ENCODE data around the gene SLAMF6.

Gene SLAMF6

DNA sequence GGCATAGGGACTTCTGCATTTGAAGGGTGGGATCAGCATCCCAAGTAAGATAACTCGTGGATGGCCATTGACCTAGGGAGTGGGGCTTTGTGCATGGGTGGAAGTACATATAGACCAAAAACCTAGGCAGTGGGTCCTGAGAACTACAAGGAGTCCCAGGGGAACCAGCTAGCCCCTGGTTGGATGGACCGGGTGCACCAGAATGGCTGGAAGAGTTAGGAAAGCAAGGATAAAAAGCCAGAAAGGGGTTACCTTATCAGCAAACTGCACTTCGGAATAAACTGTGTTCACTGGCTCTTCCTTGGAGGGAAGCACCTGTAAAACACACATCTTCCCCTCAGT lies 26.6 kb upstream of the SLAMF6 start:
- DNase-seq (ENCODE audit: low read depth), result no peak
- H3K4me3 ChIP-seq (ENCODE audit: low read length), result no peak overlapping the region
- TF ChIP-seq, protein P1, sequence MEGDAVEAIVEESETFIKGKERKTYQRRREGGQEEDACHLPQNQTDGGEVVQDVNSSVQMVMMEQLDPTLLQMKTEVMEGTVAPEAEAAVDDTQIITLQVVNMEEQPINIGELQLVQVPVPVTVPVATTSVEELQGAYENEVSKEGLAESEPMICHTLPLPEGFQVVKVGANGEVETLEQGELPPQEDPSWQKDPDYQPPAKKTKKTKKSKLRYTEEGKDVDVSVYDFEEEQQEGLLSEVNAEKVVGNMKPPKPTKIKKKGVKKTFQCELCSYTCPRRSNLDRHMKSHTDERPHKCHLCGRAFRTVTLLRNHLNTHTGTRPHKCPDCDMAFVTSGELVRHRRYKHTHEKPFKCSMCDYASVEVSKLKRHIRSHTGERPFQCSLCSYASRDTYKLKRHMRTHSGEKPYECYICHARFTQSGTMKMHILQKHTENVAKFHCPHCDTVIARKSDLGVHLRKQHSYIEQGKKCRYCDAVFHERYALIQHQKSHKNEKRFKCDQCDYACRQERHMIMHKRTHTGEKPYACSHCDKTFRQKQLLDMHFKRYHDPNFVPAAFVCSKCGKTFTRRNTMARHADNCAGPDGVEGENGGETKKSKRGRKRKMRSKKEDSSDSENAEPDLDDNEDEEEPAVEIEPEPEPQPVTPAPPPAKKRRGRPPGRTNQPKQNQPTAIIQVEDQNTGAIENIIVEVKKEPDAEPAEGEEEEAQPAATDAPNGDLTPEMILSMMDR (conservative IDR thresholded peaks at IDR 0.05; ENCODE audit: low read depth, low read length), result no peak

DNA sequence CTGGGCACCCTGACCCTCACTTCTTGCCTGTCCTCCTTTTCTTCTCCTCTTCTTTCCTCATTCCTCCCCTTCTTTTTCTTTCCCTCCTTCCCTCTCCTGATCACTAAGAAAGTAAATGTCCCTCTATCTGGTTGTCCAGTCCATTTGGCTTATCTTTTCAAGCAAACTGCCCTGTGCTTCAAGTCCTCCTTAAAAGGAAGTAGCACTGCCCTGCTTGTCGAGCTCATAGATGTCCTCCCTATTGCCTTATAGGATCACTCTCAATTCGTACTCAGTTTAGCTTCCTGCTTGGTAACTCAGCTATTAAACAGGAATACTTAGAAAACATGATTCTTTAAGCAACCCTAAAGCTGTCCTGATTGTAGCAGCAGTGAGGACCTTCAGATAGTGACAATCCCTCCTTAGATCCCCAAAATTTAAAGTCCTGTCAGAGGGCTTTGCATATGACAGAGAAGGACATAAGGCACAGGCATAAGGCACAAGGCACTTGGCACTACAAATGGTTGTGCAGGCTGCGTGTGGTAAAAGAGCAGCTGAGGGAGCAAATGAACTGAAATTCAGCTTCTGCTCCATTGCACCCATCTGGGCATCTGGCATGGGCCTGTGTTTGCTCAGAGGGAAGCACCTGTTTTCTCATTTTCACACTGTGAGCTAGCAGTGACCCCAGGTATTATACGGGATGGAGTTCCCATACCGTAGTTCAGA lies 26.1 kb upstream of the SLAMF6 start:
- no peak for DNase-seq (ENCODE audit: low read depth)
- TF ChIP-seq, protein P1 (conservative IDR thresholded peaks at IDR 0.05; ENCODE audit: low read depth, low read length), result no peak
- no peak overlapping the region for H3K4me3 ChIP-seq (ENCODE audit: low read length)

DNA sequence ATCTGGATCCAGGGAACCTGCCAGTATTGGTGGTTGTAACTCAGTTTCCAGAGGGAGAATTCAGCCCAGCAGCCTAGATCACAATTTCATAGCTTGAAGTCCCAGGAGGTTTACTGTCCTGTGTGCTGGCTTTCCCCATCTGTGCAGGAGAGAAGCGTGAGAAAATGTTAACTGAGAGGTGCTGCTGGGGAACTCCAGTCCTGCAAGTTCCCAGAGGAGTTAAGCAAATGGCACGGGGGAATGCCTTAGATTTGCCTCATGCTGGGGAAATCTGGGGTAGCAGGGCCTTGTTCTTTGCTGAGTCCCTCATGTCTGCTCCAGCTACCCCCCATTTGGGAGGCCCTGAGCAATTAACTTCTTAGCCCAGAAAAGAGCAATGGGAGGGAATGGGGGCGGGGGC lies 25.1 kb upstream of the SLAMF6 start:
- TF ChIP-seq, protein P1 (conservative IDR thresholded peaks at IDR 0.05; ENCODE audit: low read depth, low read length), result no peak
- DNase-seq (ENCODE audit: low read depth), result no peak
- no peak overlapping the region for H3K4me3 ChIP-seq (ENCODE audit: low read length)

DNA sequence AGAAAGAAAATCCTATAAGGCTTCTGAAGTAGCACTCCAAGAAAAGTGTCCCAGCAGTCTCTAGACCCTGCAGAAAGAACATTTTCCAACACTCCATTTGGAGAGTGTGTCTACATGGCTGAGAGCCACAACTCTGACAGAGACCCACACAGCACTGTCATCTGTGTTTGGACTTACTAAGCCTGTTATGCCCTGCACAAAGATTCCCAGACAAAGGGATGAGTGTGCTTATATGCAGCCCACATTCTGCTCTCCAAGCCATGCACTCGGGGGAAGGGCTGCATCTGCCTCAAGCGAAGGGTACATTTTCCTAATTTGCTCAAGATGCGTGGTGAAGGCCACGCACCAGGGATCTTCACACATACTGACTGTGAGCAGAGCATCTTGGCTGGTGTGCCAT lies 24.4 kb upstream of the SLAMF6 start:
- TF ChIP-seq, protein P1 (conservative IDR thresholded peaks at IDR 0.05; ENCODE audit: low read depth, low read length), result no peak
- no peak for DNase-seq (ENCODE audit: low read depth)
- no peak overlapping the region for H3K4me3 ChIP-seq (ENCODE audit: low read length)

DNA sequence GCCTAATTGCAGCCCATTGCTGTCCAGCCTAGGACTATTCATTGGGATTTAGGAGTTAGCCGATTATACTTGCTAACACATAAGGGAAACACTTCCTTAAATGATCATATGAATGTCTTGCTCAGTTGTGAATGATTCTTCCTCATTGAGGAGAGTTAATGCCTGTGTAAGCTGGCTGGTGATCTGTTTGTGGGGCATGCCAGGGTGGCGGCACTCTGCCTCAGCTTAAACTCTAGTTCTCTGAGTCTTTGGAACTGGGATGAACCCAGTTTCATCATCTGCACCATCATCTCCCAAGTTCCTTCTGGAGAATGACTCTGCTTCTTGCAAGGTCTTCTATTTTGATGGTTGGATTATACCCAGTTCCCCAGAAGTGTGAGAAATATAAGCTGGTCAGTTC lies 23.9 kb upstream of the SLAMF6 start:
- no peak overlapping the region for H3K4me3 ChIP-seq (ENCODE audit: low read length)
- TF ChIP-seq, protein P1 (conservative IDR thresholded peaks at IDR 0.05; ENCODE audit: low read depth, low read length), result no peak
- DNase-seq (ENCODE audit: low read depth), result no peak

DNA sequence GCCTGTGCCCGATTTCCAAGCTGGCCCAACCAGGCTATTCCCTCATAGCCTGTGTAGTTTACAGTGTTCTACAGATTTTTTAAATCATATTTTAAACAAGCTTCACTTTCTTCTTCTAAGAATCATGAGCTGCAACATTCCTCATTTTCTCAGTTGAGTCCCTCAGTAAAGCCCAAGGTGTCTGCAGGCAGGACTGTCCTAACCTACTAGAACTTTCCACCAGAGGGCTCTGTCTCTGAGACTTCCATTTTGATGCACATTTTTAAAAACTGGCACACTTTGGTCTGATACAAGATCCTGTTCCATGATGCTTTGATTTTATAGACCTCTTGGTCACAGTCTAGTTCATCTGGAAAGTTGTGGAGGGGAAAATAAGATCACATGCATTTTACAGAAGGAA lies 21.6 kb upstream of the SLAMF6 start:
- no peak overlapping the region for H3K4me3 ChIP-seq (ENCODE audit: low read length)
- DNase-seq (ENCODE audit: low read depth), result no peak
- TF ChIP-seq, protein P1 (conservative IDR thresholded peaks at IDR 0.05; ENCODE audit: low read depth, low read length), result peak; percentile 49

DNA sequence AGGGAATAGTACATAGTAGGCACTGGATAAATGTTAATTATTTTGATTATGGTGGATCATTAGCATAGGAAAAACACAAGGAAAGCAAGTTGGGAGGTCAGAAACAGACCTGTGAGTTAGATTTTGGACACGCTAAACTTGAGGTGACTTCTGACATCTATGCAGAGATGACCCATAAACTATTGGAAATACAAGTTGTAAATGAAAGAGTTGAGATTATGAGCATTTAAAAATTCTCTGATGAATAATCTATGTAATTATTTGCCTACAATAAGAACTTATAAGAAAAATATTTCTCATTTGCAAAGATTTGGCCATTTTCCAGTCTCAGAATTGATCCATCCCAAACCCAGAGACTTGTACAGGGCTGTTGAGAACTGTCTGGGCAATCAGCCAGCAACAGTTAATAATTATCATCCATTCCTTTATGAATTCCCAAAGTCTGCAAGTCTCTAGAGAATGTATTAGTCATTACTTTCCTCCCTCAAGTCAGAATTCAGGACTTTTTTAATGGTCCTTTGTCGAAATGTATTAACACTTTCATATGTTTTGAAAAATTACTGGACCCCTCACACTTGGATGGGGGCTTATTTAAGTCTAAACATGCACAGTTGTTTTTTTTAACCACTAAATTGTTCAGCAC lies 19.4 kb upstream of the SLAMF6 start:
- TF ChIP-seq, protein P1 (conservative IDR thresholded peaks at IDR 0.05; ENCODE audit: low read depth, low read length), result no peak
- DNase-seq (ENCODE audit: low read depth), result peak; percentile 12
- no peak overlapping the region for H3K4me3 ChIP-seq (ENCODE audit: low read length)

Data from retinal pigment epithelial cell (primary cell).